WI38 (cell line): ENCODE measurements around the gene CDK5RAP3.
A peak's percentile ranks its signal among the peaks of the same experiment; 100 is the strongest.

Experiments
- H3K4me3 ChIP-seq: 2 replicates; pipeline ENCODE4 v1.5.1; 2011; ENCODE audit warnings: low read depth, mild to moderate bottlenecking, control low read depth, low read length
- CTCF ChIP-seq: IDR thresholded peaks from 2 replicates; pipeline ENCODE4 v1.5.1; 2012; ENCODE audit warnings: low read depth, mild to moderate bottlenecking, control low read depth, low read length

CDK5RAP3 gene

GRCh38 chr17:48021934-48022333, 51.0 kb downstream of the CDK5RAP3 start:
- TF ChIP-seq CTCF: no peak
- H3K4me3 ChIP-seq: no peak overlapping the region

GRCh38 chr17:48022901-48023300, 52.0 kb downstream of the CDK5RAP3 start:
- no peak overlapping the region for H3K4me3 ChIP-seq
- TF ChIP-seq CTCF: no peak

GRCh38 chr17:48023400-48024148, 52.7 kb downstream of the CDK5RAP3 start:
- peak overlapping the region; percentile 51 for H3K4me3 ChIP-seq
- peak; percentile 15; the same call in 1 of the 2 replicates for TF ChIP-seq CTCF

GRCh38 chr17:48024149-48025039, 53.5 kb downstream of the CDK5RAP3 start:
- no peak for TF ChIP-seq CTCF
- H3K4me3 ChIP-seq: peak overlapping the region; percentile 51

GRCh38 chr17:48025040-48025903, 54.4 kb downstream of the CDK5RAP3 start:
- peak; percentile 47 for TF ChIP-seq CTCF
- peak overlapping the region; percentile 60 for H3K4me3 ChIP-seq

GRCh38 chr17:48025904-48026501, 55.1 kb downstream of the CDK5RAP3 start:
- no peak for TF ChIP-seq CTCF
- peak overlapping the region; percentile 60 for H3K4me3 ChIP-seq
